ENCODE data around the gene ADGRB2.

ADGRB2 gene

GRCh38 chr1:31804098-31804497, 40.0 kb upstream of the ADGRB2 start:
- TF ChIP-seq CTCF (IDR thresholded peaks at IDR 0.05; ENCODE audit: low read depth, low read length, missing control alignments) = no peak
- H3K4me3 ChIP-seq (replicated peaks; ENCODE audit: low read depth, low read length) = no peak overlapping the region
- no peak for DNase-seq (ENCODE audit: extremely low read depth, low read depth)

- no peak overlapping the region for H3K4me3 ChIP-seq (replicated peaks; ENCODE audit: low read depth, low read length)
- DNase-seq (ENCODE audit: extremely low read depth, low read depth) = no peak
- no peak for TF ChIP-seq CTCF (IDR thresholded peaks at IDR 0.05; ENCODE audit: low read depth, low read length, missing control alignments)
Measured at GRCh38 chr1:31803610-31804009, 39.5 kb upstream of the ADGRB2 start.

GRCh38 chr1:31802190-31803150, 38.3 kb upstream of the ADGRB2 start:
- no peak for DNase-seq (ENCODE audit: extremely low read depth, low read depth)
- 0 out of 2 replicates have a peak overlapping the region, but pooled peaks have one; percentile 12 for H3K4me3 ChIP-seq (replicated peaks; ENCODE audit: low read depth, low read length)
- TF ChIP-seq CTCF (IDR thresholded peaks at IDR 0.05; ENCODE audit: low read depth, low read length, missing control alignments) = no peak

- no peak for TF ChIP-seq CTCF (IDR thresholded peaks at IDR 0.05; ENCODE audit: low read depth, low read length, missing control alignments)
- DNase-seq (ENCODE audit: extremely low read depth, low read depth) = no peak
- no peak overlapping the region for H3K4me3 ChIP-seq (replicated peaks; ENCODE audit: low read depth, low read length)
Measured at GRCh38 chr1:31801458-31801857, 37.3 kb upstream of the ADGRB2 start.

- TF ChIP-seq CTCF (IDR thresholded peaks at IDR 0.05; ENCODE audit: low read depth, low read length, missing control alignments) = no peak
- DNase-seq (ENCODE audit: extremely low read depth, low read depth) = no peak
- no peak overlapping the region for H3K4me3 ChIP-seq (replicated peaks; ENCODE audit: low read depth, low read length)
Measured at GRCh38 chr1:31800674-31800967, 36.5 kb upstream of the ADGRB2 start.

GRCh38 chr1:31799895-31800673, 35.9 kb upstream of the ADGRB2 start:
- TF ChIP-seq CTCF (IDR thresholded peaks at IDR 0.05; ENCODE audit: low read depth, low read length, missing control alignments) = no peak
- no peak for DNase-seq (ENCODE audit: extremely low read depth, low read depth)
- no peak overlapping the region for H3K4me3 ChIP-seq (replicated peaks; ENCODE audit: low read depth, low read length)

Data from HFF-Myc (cell line).